Measurements from ENCODE around the gene RBMX2. TPM values are rescaled to one million over a fixed set of nuclear protein-coding genes. Genes with fewer than 3 reads are reported as not detected.

RBMX2 gene
- total RNA-seq, 2 donors from 2014 or later: 28.3 to 33.1 TPM

- no peaks in the 10 kb centered on the region for H3K27me3 ChIP-seq (ENCODE audit: control insufficient read depth, insufficient read depth, low read length, poor library complexity, severe bottlenecking)
- no peaks in the 10 kb centered on the region for H3K27me3 Mint-ChIP-seq (ENCODE audit: insufficient read depth)
- no peak overlapping the region for H3K4me3 Mint-ChIP-seq
- peaks cover 10% of the 10 kb centered on the region for H3K9me3 Mint-ChIP-seq
- H3K4me3 ChIP-seq (ENCODE audit: low read length): no peak overlapping the region
- no peaks in the 10 kb centered on the region for H3K4me1 ChIP-seq (ENCODE audit: control insufficient read depth, insufficient read depth, low read length)
- H3K36me3 Mint-ChIP-seq (ENCODE audit: low read depth): no peaks in the 10 kb centered on the region
- no peak for TF ChIP-seq CTCF (conservative IDR thresholded peaks at IDR 0.05)
- no peaks in the 10 kb centered on the region for H3K4me1 Mint-ChIP-seq
- no peak for DNase-seq
- H3K9ac ChIP-seq (ENCODE audit: extremely low read depth, low read length, poor library complexity, severe bottlenecking): no peak overlapping the region
- H3K9me3 ChIP-seq (ENCODE audit: control insufficient read depth, low read length): no peaks in the 10 kb centered on the region
- no peaks in the 10 kb centered on the region for H3K36me3 ChIP-seq (ENCODE audit: control insufficient read depth, insufficient read depth, low read length)
- H3K27ac Mint-ChIP-seq: no peak overlapping the region
- 78 to 100% methylated on average over 2 to 4 of the region's 5 CpGs for WGBS, 2 experiments (ENCODE audit: insufficient coverage in 1 of 2, insufficient read length in 1 of 2)
- H3K27ac ChIP-seq (ENCODE audit: low read depth, low read length): no peak overlapping the region
These were observed 23.6 kb upstream of the RBMX2 start for GRCh38 chrX:130378024-130378669.

GRCh38 chrX:130385520-130385919 lies 16.3 kb upstream of the RBMX2 start, which contains the start of gene GPR119:
Gene GPR119 (minus strand): TSS chrX:130385674. CDS start chrX:130385447, 227 bp downstream.
- Histone ChIP-seq H3K27ac (ENCODE audit: low read depth, low read length) (no peak within 1 kb of the TSS), H3K4me1 (ENCODE audit: control insufficient read depth, insufficient read depth, low read length) (no peaks in the 10 kb centered on the region), H3K4me3 (ENCODE audit: low read length) (no peak within 1 kb of the TSS), H3K36me3 (ENCODE audit: control insufficient read depth, insufficient read depth, low read length) (no peaks in the 10 kb centered on the region), H3K9ac (ENCODE audit: extremely low read depth, low read length, poor library complexity, severe bottlenecking) (no peak within 1 kb of the TSS), H3K9me3 (ENCODE audit: control insufficient read depth, low read length) (no peaks in the 10 kb centered on the region), H3K27me3 (ENCODE audit: control insufficient read depth, insufficient read depth, low read length, poor library complexity, severe bottlenecking) (no peaks in the 10 kb centered on the region)
- WGBS, 2 experiments (ENCODE audit: insufficient coverage in 1 of 2, insufficient read length in 1 of 2): 95% methylated on average over 4 of the region's 4 CpGs; no CpG with 5 or more reads in 1 of the 2 experiments
- Mint-ChIP-seq H3K4me1 (no peaks in the 10 kb centered on the region), H3K9me3 (peaks cover 32% of the 10 kb centered on the region), H3K36me3 (ENCODE audit: low read depth) (no peaks in the 10 kb centered on the region), H3K27me3 (ENCODE audit: insufficient read depth) (no peaks in the 10 kb centered on the region), H3K4me3 (no peak within 1 kb of the TSS), H3K27ac (no peak within 1 kb of the TSS)
- TF ChIP-seq CTCF (conservative IDR thresholded peaks at IDR 0.05): no peak
- DNase-seq: no peak

- Mint-ChIP-seq H3K27ac (no peak overlapping the region), H3K4me1 (no peaks in the 10 kb centered on the region), H3K4me3 (no peak overlapping the region), H3K36me3 (ENCODE audit: low read depth) (no peaks in the 10 kb centered on the region), H3K9me3 (peaks cover 36% of the 10 kb centered on the region), H3K27me3 (ENCODE audit: insufficient read depth) (no peaks in the 10 kb centered on the region)
- WGBS, 2 experiments (ENCODE audit: insufficient coverage in 1 of 2, insufficient read length in 1 of 2): 85 to 100% methylated on average over 1 to 5 of the region's 5 CpGs
- no peak for TF ChIP-seq CTCF (conservative IDR thresholded peaks at IDR 0.05)
- Histone ChIP-seq H3K9ac (ENCODE audit: extremely low read depth, low read length, poor library complexity, severe bottlenecking) (no peak overlapping the region), H3K27ac (ENCODE audit: low read depth, low read length) (no peak overlapping the region), H3K9me3 (ENCODE audit: control insufficient read depth, low read length) (no peaks in the 10 kb centered on the region), H3K27me3 (ENCODE audit: control insufficient read depth, insufficient read depth, low read length, poor library complexity, severe bottlenecking) (no peaks in the 10 kb centered on the region), H3K36me3 (ENCODE audit: control insufficient read depth, insufficient read depth, low read length) (no peaks in the 10 kb centered on the region), H3K4me1 (ENCODE audit: control insufficient read depth, insufficient read depth, low read length) (no peaks in the 10 kb centered on the region), H3K4me3 (ENCODE audit: low read length) (no peak overlapping the region)
- no peak for DNase-seq
These were observed 15.4 kb upstream of the RBMX2 start for GRCh38 chrX:130386408-130386808.

Measured in endodermal cell (in vitro differentiated cells).